ENCODE results near the gene RBFOX1.

Gene RBFOX1

GRCh38 chr16:7438601-7439000, 106.0 kb downstream of the RBFOX1 start:
- no peaks in the 10 kb centered on the region for H3K27me3 ChIP-seq (ENCODE audit: control insufficient read depth in 1 of 2, insufficient read depth in 2 of 2, low read length in 2 of 2)
- no peak overlapping the region for H3K27ac ChIP-seq (ENCODE audit: low read length)
- H3K4me1 ChIP-seq (ENCODE audit: control insufficient read depth, insufficient read depth, low read length), result no peaks in the 10 kb centered on the region
- peaks cover 0 to 7% of the 10 kb centered on the region in 2 donors for H3K9me3 ChIP-seq (ENCODE audit: control insufficient read depth in 2 of 2, low read length in 2 of 2)
- H3K36me3 ChIP-seq (ENCODE audit: control insufficient read depth in 2 of 2, insufficient read depth in 2 of 2, low read length in 2 of 2), result no peaks in the 10 kb centered on the region
- no peak overlapping the region for H3K4me3 ChIP-seq (ENCODE audit: low read length in 2 of 2)
- no peak overlapping the region for H3K9ac ChIP-seq (ENCODE audit: low read length in 2 of 2)

- no peaks in the 10 kb centered on the region for H3K36me3 ChIP-seq (ENCODE audit: control insufficient read depth in 2 of 2, insufficient read depth in 2 of 2, low read length in 2 of 2)
- H3K9ac ChIP-seq (ENCODE audit: low read length in 2 of 2), result no peak overlapping the region
- no peak overlapping the region for H3K27ac ChIP-seq (ENCODE audit: low read length)
Observed at GRCh38 chr16:7439518-7439917, 106.9 kb downstream of the RBFOX1 start.

GRCh38 chr16:7440886-7441400, 108.3 kb downstream of the RBFOX1 start:
- no peak overlapping the region for H3K4me3 ChIP-seq (ENCODE audit: low read length in 2 of 2)
- H3K9ac ChIP-seq (ENCODE audit: low read length in 2 of 2), result no peak overlapping the region
- no peaks in the 10 kb centered on the region for H3K4me1 ChIP-seq (ENCODE audit: control insufficient read depth, insufficient read depth, low read length)
- no peaks in the 10 kb centered on the region for H3K36me3 ChIP-seq (ENCODE audit: control insufficient read depth in 2 of 2, insufficient read depth in 2 of 2, low read length in 2 of 2)
- peaks cover 0 to 3% of the 10 kb centered on the region in 2 donors for H3K9me3 ChIP-seq (ENCODE audit: control insufficient read depth in 2 of 2, low read length in 2 of 2)
- no peak overlapping the region for H3K27ac ChIP-seq (ENCODE audit: low read length)
- no peaks in the 10 kb centered on the region for H3K27me3 ChIP-seq (ENCODE audit: control insufficient read depth in 1 of 2, insufficient read depth in 2 of 2, low read length in 2 of 2)

More at GRCh38 chr16:7439518-7439917, 106.9 kb downstream of the RBFOX1 start:
- no peaks in the 10 kb centered on the region for H3K4me1 ChIP-seq (ENCODE audit: control insufficient read depth, insufficient read depth, low read length)
- H3K9me3 ChIP-seq (ENCODE audit: control insufficient read depth in 2 of 2, low read length in 2 of 2), result peaks cover 0 to 7% of the 10 kb centered on the region in 2 donors
- no peak overlapping the region for H3K4me3 ChIP-seq (ENCODE audit: low read length in 2 of 2)
- H3K27me3 ChIP-seq (ENCODE audit: control insufficient read depth in 1 of 2, insufficient read depth in 2 of 2, low read length in 2 of 2), result no peaks in the 10 kb centered on the region

- Histone ChIP-seq H3K4me3 (ENCODE audit: low read length in 2 of 2) (no peak overlapping the region), H3K27me3 (ENCODE audit: control insufficient read depth in 1 of 2, insufficient read depth in 2 of 2, low read length in 2 of 2) (no peaks in the 10 kb centered on the region)
Observed at GRCh38 chr16:7442050-7442449, 109.4 kb downstream of the RBFOX1 start.

GRCh38 chr16:7443142-7443541, 110.5 kb downstream of the RBFOX1 start:
- Histone ChIP-seq H3K4me1 (ENCODE audit: control insufficient read depth, insufficient read depth, low read length) (no peaks in the 10 kb centered on the region), H3K27me3 (ENCODE audit: control insufficient read depth in 1 of 2, insufficient read depth in 2 of 2, low read length in 2 of 2) (no peaks in the 10 kb centered on the region), H3K4me3 (ENCODE audit: low read length in 2 of 2) (no peak overlapping the region), H3K36me3 (ENCODE audit: control insufficient read depth in 2 of 2, insufficient read depth in 2 of 2, low read length in 2 of 2) (no peaks in the 10 kb centered on the region), H3K9me3 (ENCODE audit: control insufficient read depth in 2 of 2, low read length in 2 of 2) (no peaks in the 10 kb centered on the region), H3K27ac (ENCODE audit: low read length) (no peak overlapping the region), H3K9ac (ENCODE audit: low read length in 2 of 2) (no peak overlapping the region)

More at GRCh38 chr16:7442050-7442449, 109.4 kb downstream of the RBFOX1 start:
- no peak overlapping the region for H3K27ac ChIP-seq (ENCODE audit: low read length)
- H3K9me3 ChIP-seq (ENCODE audit: control insufficient read depth in 2 of 2, low read length in 2 of 2), result no peaks in the 10 kb centered on the region
- H3K4me1 ChIP-seq (ENCODE audit: control insufficient read depth, insufficient read depth, low read length), result no peaks in the 10 kb centered on the region
- no peaks in the 10 kb centered on the region for H3K36me3 ChIP-seq (ENCODE audit: control insufficient read depth in 2 of 2, insufficient read depth in 2 of 2, low read length in 2 of 2)
- H3K9ac ChIP-seq (ENCODE audit: low read length in 2 of 2), result no peak overlapping the region

DNA sequence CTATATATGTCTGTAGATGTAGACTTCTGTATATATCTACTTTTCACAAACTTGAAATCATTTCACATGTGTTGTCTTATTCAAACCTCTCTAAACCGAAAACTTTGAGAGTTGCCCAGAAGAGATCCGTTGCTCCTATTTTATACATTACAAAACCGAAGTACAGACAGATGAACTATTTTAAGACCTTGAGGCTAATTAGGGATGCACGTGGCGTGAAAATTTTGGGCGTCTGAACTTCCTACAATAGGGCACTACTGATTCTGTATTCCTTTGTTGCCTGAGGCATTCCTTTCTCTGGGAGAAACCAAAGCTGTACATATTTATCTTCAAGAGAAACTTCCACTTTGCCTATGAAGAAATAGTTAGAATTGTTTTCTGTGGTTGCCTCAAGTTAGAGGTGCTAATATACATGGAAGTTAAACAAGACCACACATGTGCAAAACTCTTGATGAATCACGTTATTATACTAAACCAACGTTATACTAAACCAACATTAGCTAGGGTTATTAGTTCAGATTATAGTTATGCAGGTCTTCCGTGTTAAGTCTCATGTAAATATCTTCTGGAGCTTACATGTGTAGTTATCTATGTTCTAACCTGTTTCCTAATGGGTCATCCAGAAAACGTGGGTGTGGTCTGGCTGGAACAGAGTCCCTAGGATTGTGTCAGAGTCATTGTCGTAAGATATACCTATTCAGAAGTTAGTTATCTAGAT, 111.2 kb downstream of the RBFOX1 start:
- no peak overlapping the region for H3K27ac ChIP-seq (ENCODE audit: low read length)
- H3K36me3 ChIP-seq (ENCODE audit: control insufficient read depth in 2 of 2, insufficient read depth in 2 of 2, low read length in 2 of 2), result no peaks in the 10 kb centered on the region
- no peaks in the 10 kb centered on the region for H3K27me3 ChIP-seq (ENCODE audit: control insufficient read depth in 1 of 2, insufficient read depth in 2 of 2, low read length in 2 of 2)
- H3K4me3 ChIP-seq (ENCODE audit: low read length in 2 of 2), result no peak overlapping the region
- no peak overlapping the region for H3K9ac ChIP-seq (ENCODE audit: low read length in 2 of 2)
- no peaks in the 10 kb centered on the region for H3K4me1 ChIP-seq (ENCODE audit: control insufficient read depth, insufficient read depth, low read length)
- H3K9me3 ChIP-seq (ENCODE audit: control insufficient read depth in 2 of 2, low read length in 2 of 2), result no peaks in the 10 kb centered on the region

- Histone ChIP-seq H3K4me1 (ENCODE audit: control insufficient read depth, insufficient read depth, low read length) (no peaks in the 10 kb centered on the region), H3K4me3 (ENCODE audit: low read length in 2 of 2) (no peak overlapping the region), H3K9ac (ENCODE audit: low read length in 2 of 2) (no peak overlapping the region), H3K36me3 (ENCODE audit: control insufficient read depth in 2 of 2, insufficient read depth in 2 of 2, low read length in 2 of 2) (no peaks in the 10 kb centered on the region), H3K27ac (ENCODE audit: low read length) (no peak overlapping the region), H3K9me3 (ENCODE audit: control insufficient read depth in 2 of 2, low read length in 2 of 2) (peaks cover 0 to 6% of the 10 kb centered on the region in 2 donors), H3K27me3 (ENCODE audit: control insufficient read depth in 1 of 2, insufficient read depth in 2 of 2, low read length in 2 of 2) (no peaks in the 10 kb centered on the region)
Observed at GRCh38 chr16:7449306-7449705, 116.7 kb downstream of the RBFOX1 start.

GRCh38 chr16:7449808-7450207, 117.2 kb downstream of the RBFOX1 start:
- Histone ChIP-seq H3K27me3 (ENCODE audit: control insufficient read depth in 1 of 2, insufficient read depth in 2 of 2, low read length in 2 of 2) (no peaks in the 10 kb centered on the region), H3K4me3 (ENCODE audit: low read length in 2 of 2) (no peak overlapping the region), H3K9ac (ENCODE audit: low read length in 2 of 2) (no peak overlapping the region), H3K27ac (ENCODE audit: low read length) (no peak overlapping the region), H3K36me3 (ENCODE audit: control insufficient read depth in 2 of 2, insufficient read depth in 2 of 2, low read length in 2 of 2) (no peaks in the 10 kb centered on the region), H3K9me3 (ENCODE audit: control insufficient read depth in 2 of 2, low read length in 2 of 2) (peaks cover 0 to 6% of the 10 kb centered on the region in 2 donors), H3K4me1 (ENCODE audit: control insufficient read depth, insufficient read depth, low read length) (no peaks in the 10 kb centered on the region)

- Histone ChIP-seq H3K4me3 (ENCODE audit: low read length in 2 of 2) (no peak overlapping the region), H3K9me3 (ENCODE audit: control insufficient read depth in 2 of 2, low read length in 2 of 2) (peaks cover 0 to 6% of the 10 kb centered on the region in 2 donors), H3K27me3 (ENCODE audit: control insufficient read depth in 1 of 2, insufficient read depth in 2 of 2, low read length in 2 of 2) (no peaks in the 10 kb centered on the region), H3K4me1 (ENCODE audit: control insufficient read depth, insufficient read depth, low read length) (no peaks in the 10 kb centered on the region), H3K27ac (ENCODE audit: low read length) (no peak overlapping the region), H3K36me3 (ENCODE audit: control insufficient read depth in 2 of 2, insufficient read depth in 2 of 2, low read length in 2 of 2) (no peaks in the 10 kb centered on the region), H3K9ac (ENCODE audit: low read length in 2 of 2) (no peak overlapping the region)
Observed at GRCh38 chr16:7450440-7450839, 117.8 kb downstream of the RBFOX1 start.

GRCh38 chr16:7452090-7452489, 119.4 kb downstream of the RBFOX1 start:
- H3K27me3 ChIP-seq (ENCODE audit: control insufficient read depth in 1 of 2, insufficient read depth in 2 of 2, low read length in 2 of 2), result no peaks in the 10 kb centered on the region
- no peak overlapping the region for H3K9ac ChIP-seq (ENCODE audit: low read length in 2 of 2)
- H3K4me1 ChIP-seq (ENCODE audit: control insufficient read depth, insufficient read depth, low read length), result no peaks in the 10 kb centered on the region
- H3K4me3 ChIP-seq (ENCODE audit: low read length in 2 of 2), result no peak overlapping the region
- H3K36me3 ChIP-seq (ENCODE audit: control insufficient read depth in 2 of 2, insufficient read depth in 2 of 2, low read length in 2 of 2), result no peaks in the 10 kb centered on the region
- H3K9me3 ChIP-seq (ENCODE audit: control insufficient read depth in 2 of 2, low read length in 2 of 2), result peaks cover 4 to 6% of the 10 kb centered on the region in 2 donors
- H3K27ac ChIP-seq (ENCODE audit: low read length), result no peak overlapping the region

DNA sequence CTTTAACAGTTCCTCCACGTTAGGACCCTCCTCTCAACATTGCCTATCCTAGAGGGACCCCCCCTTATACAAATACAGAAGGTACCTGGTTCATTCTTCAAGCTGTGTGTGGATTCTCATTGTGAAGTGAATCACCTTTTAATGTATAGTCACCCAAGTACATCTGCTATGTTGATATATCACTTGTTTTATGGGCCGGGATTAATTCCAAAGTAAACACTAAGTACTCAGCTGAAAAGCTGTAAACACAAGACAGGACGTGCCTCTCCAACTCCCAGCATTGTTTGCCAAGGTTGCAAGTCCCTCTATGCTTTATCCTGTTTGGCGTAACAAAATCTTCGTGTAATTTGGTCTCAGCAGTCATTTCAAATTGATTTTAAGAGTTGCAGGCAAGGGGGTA, 123.6 kb downstream of the RBFOX1 start:
- no peak overlapping the region for H3K9ac ChIP-seq (ENCODE audit: low read length in 2 of 2)
- H3K36me3 ChIP-seq (ENCODE audit: control insufficient read depth in 2 of 2, insufficient read depth in 2 of 2, low read length in 2 of 2), result no peaks in the 10 kb centered on the region
- H3K27ac ChIP-seq (ENCODE audit: low read length), result no peak overlapping the region
- no peaks in the 10 kb centered on the region for H3K4me1 ChIP-seq (ENCODE audit: control insufficient read depth, insufficient read depth, low read length)
- no peaks in the 10 kb centered on the region for H3K27me3 ChIP-seq (ENCODE audit: control insufficient read depth in 1 of 2, insufficient read depth in 2 of 2, low read length in 2 of 2)
- H3K9me3 ChIP-seq (ENCODE audit: control insufficient read depth in 2 of 2, low read length in 2 of 2), result peaks cover 4 to 9% of the 10 kb centered on the region in 2 donors
- no peak overlapping the region for H3K4me3 ChIP-seq (ENCODE audit: low read length in 2 of 2)
